Effector memory CD4-positive, alpha-beta T cell (primary cell): ENCODE results near the gene ZBTB20.

ENCODE experiments used
- DNase-seq, 3 donors: peaks; one replicate each; pipeline ENCODE4 v3.0.0-alpha.2; 2020
- H3K27ac ChIP-seq: 2 replicates; pipeline ENCODE4 v1.7.0; 2013; ENCODE audit warnings: mild to moderate bottlenecking, low read length, moderate library complexity; ENCODE audit not compliant: insufficient read depth, poor library complexity, severe bottlenecking
- H3K27me3 ChIP-seq: replicated peaks from 2 replicates; pipeline ENCODE4 v1.7.0; 2013; ENCODE audit warnings: mild to moderate bottlenecking, low read length; ENCODE audit not compliant: insufficient read depth, control insufficient read depth, poor library complexity, severe bottlenecking
- H3K36me3 ChIP-seq: 2 replicates; pipeline ENCODE4 v1.7.0; 2013; ENCODE audit warnings: mild to moderate bottlenecking, low read length, moderate library complexity; ENCODE audit not compliant: control insufficient read depth, insufficient read depth
- H3K4me1 ChIP-seq: 2 replicates; pipeline ENCODE4 v1.7.0; 2013; ENCODE audit warnings: low read length, mild to moderate bottlenecking; ENCODE audit not compliant: control insufficient read depth, insufficient read depth, poor library complexity, severe bottlenecking
- H3K4me3 ChIP-seq: 2 replicates; pipeline ENCODE4 v1.7.0; 2013; ENCODE audit warnings: low read length, low read depth, mild to moderate bottlenecking; ENCODE audit not compliant: insufficient read depth, poor library complexity, severe bottlenecking
- H3K9me3 ChIP-seq: 2 replicates; pipeline ENCODE4 v1.7.0; 2013; ENCODE audit warnings: mild to moderate bottlenecking, low read length, moderate library complexity; ENCODE audit not compliant: control insufficient read depth

The ZBTB20 gene

GRCh38 chr3:115165266-115165665 lies 18.2 kb upstream of the ZBTB20 start:
- H3K36me3 ChIP-seq, result no peaks in the 10 kb centered on the region
- peak; percentile 10 to 32 (median 25) for DNase-seq
- no peak overlapping the region for H3K4me3 ChIP-seq
- no peaks in the 10 kb centered on the region for H3K27me3 ChIP-seq
- H3K4me1 ChIP-seq, result peaks cover 28% of the 10 kb centered on the region
- H3K27ac ChIP-seq, result peak overlapping the region; percentile 62
- H3K9me3 ChIP-seq, result no peaks in the 10 kb centered on the region

- Histone ChIP-seq H3K27ac (peak overlapping the region; percentile 62), H3K4me3 (no peak overlapping the region), H3K36me3 (no peaks in the 10 kb centered on the region), H3K9me3 (no peaks in the 10 kb centered on the region), H3K4me1 (peaks cover 28% of the 10 kb centered on the region), H3K27me3 (no peaks in the 10 kb centered on the region)
- DNase-seq, result no peak
Measured at GRCh38 chr3:115164374-115165221, 17.5 kb upstream of the ZBTB20 start.

- Histone ChIP-seq H3K27ac (no peak overlapping the region), H3K4me3 (no peak overlapping the region), H3K9me3 (no peaks in the 10 kb centered on the region), H3K27me3 (no peaks in the 10 kb centered on the region), H3K4me1 (peaks cover 28% of the 10 kb centered on the region), H3K36me3 (no peaks in the 10 kb centered on the region)
- DNase-seq, result no peak
Measured at GRCh38 chr3:115162759-115163158, 15.7 kb upstream of the ZBTB20 start.

GRCh38 chr3:115161866-115162265 lies 14.8 kb upstream of the ZBTB20 start:
- Histone ChIP-seq H3K27ac (no peak overlapping the region), H3K4me3 (no peak overlapping the region), H3K27me3 (no peaks in the 10 kb centered on the region), H3K36me3 (no peaks in the 10 kb centered on the region), H3K4me1 (peaks cover 28% of the 10 kb centered on the region), H3K9me3 (no peaks in the 10 kb centered on the region)
- no peak for DNase-seq

GRCh38 chr3:115161168-115161834 lies 14.2 kb upstream of the ZBTB20 start:
- Histone ChIP-seq H3K36me3 (no peaks in the 10 kb centered on the region), H3K4me3 (no peak overlapping the region), H3K4me1 (peaks cover 28% of the 10 kb centered on the region), H3K27ac (no peak overlapping the region), H3K9me3 (no peaks in the 10 kb centered on the region), H3K27me3 (no peaks in the 10 kb centered on the region)
- no peak for DNase-seq

GRCh38 chr3:115160295-115160694 lies 13.2 kb upstream of the ZBTB20 start:
- peaks cover 19% of the 10 kb centered on the region for H3K4me1 ChIP-seq
- H3K27me3 ChIP-seq, result no peaks in the 10 kb centered on the region
- H3K36me3 ChIP-seq, result no peaks in the 10 kb centered on the region
- no peak overlapping the region for H3K4me3 ChIP-seq
- no peaks in the 10 kb centered on the region for H3K9me3 ChIP-seq
- no peak for DNase-seq
- no peak overlapping the region for H3K27ac ChIP-seq

- Histone ChIP-seq H3K4me1 (no peaks in the 10 kb centered on the region), H3K27me3 (no peaks in the 10 kb centered on the region), H3K27ac (no peak overlapping the region), H3K4me3 (no peak overlapping the region), H3K9me3 (no peaks in the 10 kb centered on the region), H3K36me3 (no peaks in the 10 kb centered on the region)
- no peak for DNase-seq
Measured at GRCh38 chr3:115156046-115156654, 9.1 kb upstream of the ZBTB20 start.

GRCh38 chr3:115154611-115155010 lies 7.5 kb upstream of the ZBTB20 start:
- H3K27ac ChIP-seq, result no peak overlapping the region
- no peaks in the 10 kb centered on the region for H3K27me3 ChIP-seq
- H3K36me3 ChIP-seq, result no peaks in the 10 kb centered on the region
- DNase-seq, result no peak
- H3K9me3 ChIP-seq, result no peaks in the 10 kb centered on the region
- no peak overlapping the region for H3K4me3 ChIP-seq
- H3K4me1 ChIP-seq, result no peaks in the 10 kb centered on the region

GRCh38 chr3:115151921-115152320 lies 4.8 kb upstream of the ZBTB20 start:
- Histone ChIP-seq H3K4me1 (peaks cover 3% of the 10 kb centered on the region), H3K9me3 (no peaks in the 10 kb centered on the region), H3K27me3 (no peaks in the 10 kb centered on the region), H3K36me3 (no peaks in the 10 kb centered on the region), H3K4me3 (no peak overlapping the region), H3K27ac (no peak overlapping the region)
- DNase-seq, result no peak
